ENCODE results near the gene FAM151A.

FAM151A gene

GRCh38 chr1:54572542-54572850, 50.8 kb downstream of the FAM151A start:
- TF ChIP-seq, protein P1, sequence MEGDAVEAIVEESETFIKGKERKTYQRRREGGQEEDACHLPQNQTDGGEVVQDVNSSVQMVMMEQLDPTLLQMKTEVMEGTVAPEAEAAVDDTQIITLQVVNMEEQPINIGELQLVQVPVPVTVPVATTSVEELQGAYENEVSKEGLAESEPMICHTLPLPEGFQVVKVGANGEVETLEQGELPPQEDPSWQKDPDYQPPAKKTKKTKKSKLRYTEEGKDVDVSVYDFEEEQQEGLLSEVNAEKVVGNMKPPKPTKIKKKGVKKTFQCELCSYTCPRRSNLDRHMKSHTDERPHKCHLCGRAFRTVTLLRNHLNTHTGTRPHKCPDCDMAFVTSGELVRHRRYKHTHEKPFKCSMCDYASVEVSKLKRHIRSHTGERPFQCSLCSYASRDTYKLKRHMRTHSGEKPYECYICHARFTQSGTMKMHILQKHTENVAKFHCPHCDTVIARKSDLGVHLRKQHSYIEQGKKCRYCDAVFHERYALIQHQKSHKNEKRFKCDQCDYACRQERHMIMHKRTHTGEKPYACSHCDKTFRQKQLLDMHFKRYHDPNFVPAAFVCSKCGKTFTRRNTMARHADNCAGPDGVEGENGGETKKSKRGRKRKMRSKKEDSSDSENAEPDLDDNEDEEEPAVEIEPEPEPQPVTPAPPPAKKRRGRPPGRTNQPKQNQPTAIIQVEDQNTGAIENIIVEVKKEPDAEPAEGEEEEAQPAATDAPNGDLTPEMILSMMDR (IDR thresholded peaks at IDR 0.05; ENCODE audit: extremely low read depth, insufficient read depth, missing control alignments), result no peak
- DNase-seq (ENCODE audit: low spot score), result no peak
- in situ Hi-C loops (cut with MboI; ENCODE audit: low pct_unique_long_range_greater_than_20kb, low sequenced_read_pairs, unreplicated experiment), result no loop called here

GRCh38 chr1:54571803-54572541, 51.4 kb downstream of the FAM151A start:
- in situ Hi-C loops (cut with MboI; ENCODE audit: low pct_unique_long_range_greater_than_20kb, low sequenced_read_pairs, unreplicated experiment), result no loop called here
- DNase-seq (ENCODE audit: low spot score), result no peak
- TF ChIP-seq, protein P1 (IDR thresholded peaks at IDR 0.05; ENCODE audit: extremely low read depth, insufficient read depth, missing control alignments), result no peak

DNA sequence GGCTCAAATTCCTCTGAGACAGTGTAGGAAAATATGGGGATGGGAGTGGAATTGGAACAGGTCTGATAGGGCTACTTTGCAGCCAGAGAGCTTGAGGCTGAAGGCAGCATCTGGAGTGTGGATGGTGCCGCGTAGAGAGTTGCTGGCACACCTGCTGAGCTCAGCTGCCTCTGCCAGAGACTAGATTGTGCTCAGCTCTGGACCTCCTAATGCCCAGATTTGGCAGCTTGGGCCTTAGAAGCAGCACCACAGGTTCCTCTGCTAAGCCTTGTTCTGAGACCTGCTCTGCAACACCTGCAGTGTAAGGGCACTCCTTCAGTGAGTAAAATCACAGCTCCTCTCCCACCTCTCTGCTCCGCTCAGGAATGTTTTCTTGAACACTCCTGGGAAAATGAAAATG, 52.0 kb downstream of the FAM151A start:
- in situ Hi-C loops (cut with MboI; ENCODE audit: low pct_unique_long_range_greater_than_20kb, low sequenced_read_pairs, unreplicated experiment), result no loop called here
- DNase-seq (ENCODE audit: low spot score), result no peak
- TF ChIP-seq, protein P1 (IDR thresholded peaks at IDR 0.05; ENCODE audit: extremely low read depth, insufficient read depth, missing control alignments), result no peak

DNA sequence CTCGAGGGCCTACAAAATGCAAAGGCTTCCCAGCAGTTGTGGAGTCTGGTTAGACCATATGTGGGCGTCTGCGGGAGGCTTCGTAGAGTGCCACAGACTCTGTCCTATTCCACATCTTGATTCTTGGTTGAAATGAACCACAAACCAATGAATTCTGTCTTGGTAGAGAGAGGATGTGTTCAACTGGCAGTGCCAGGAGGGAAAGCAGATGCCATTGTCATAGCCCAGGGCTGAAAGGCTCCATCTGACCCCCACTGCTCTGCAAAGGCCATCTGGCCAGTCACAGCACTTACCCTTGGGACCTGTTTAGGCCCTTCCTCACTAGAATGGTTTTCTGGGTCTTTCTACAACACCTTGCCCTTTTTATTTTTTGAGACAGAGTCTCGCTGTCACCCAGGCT, 53.2 kb downstream of the FAM151A start:
- TF ChIP-seq, protein P1 (IDR thresholded peaks at IDR 0.05; ENCODE audit: extremely low read depth, insufficient read depth, missing control alignments), result no peak
- in situ Hi-C loops (cut with MboI; ENCODE audit: low pct_unique_long_range_greater_than_20kb, low sequenced_read_pairs, unreplicated experiment), result no loop called here
- no peak for DNase-seq (ENCODE audit: low spot score)

DNA sequence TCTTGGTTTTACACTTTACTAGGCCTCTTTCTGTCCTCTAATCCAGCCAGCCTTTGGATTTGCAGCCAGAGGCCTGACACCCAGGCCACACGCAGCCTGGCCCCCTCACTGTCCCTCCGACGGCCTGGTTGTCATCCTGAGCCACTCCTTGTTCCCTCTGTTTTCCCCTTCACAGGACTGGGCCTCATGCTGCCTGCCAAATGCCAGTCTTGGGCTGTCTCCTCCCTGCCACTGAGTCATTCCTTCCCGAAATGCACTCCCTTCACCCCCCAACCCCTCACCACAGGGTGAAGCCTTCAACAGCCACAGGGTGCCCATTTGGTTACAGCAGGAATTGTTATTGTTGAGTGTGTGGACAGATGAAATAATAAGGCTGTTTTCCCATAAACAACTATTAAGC, 54.0 kb downstream of the FAM151A start:
- TF ChIP-seq, protein P1 (IDR thresholded peaks at IDR 0.05; ENCODE audit: extremely low read depth, insufficient read depth, missing control alignments), result no peak

GRCh38 chr1:54567961-54568360, 55.4 kb downstream of the FAM151A start:
- DNase-seq (ENCODE audit: low spot score), result no peak
- in situ Hi-C loops (cut with MboI; ENCODE audit: low pct_unique_long_range_greater_than_20kb, low sequenced_read_pairs, unreplicated experiment), result no loop called here
- TF ChIP-seq, protein P1 (IDR thresholded peaks at IDR 0.05; ENCODE audit: extremely low read depth, insufficient read depth, missing control alignments), result no peak

More for the DNA sequence above, 54.0 kb downstream of the FAM151A start:
- DNase-seq (ENCODE audit: low spot score), result no peak
- in situ Hi-C loops (cut with MboI; ENCODE audit: low pct_unique_long_range_greater_than_20kb, low sequenced_read_pairs, unreplicated experiment), result no loop called here

Measured in GM13977 (cell line).